ENCODE results near the gene PAGE4.

The PAGE4 gene

GRCh38 chrX:49829016-49829415, at the start of gene PAGE4:
TSS of gene PAGE4 (plus strand) at chrX:49829303. CDS start at chrX:49830429, 1,126 bp downstream.
- no peak for DNase-seq

- DNase-seq, result no peak
Measured at GRCh38 chrX:49784747-49785280, 44.3 kb upstream of the PAGE4 start.

- no peak for DNase-seq
Measured at GRCh38 chrX:49792376-49792775, 36.7 kb upstream of the PAGE4 start.

- DNase-seq, result no peak
Measured at GRCh38 chrX:49793686-49794085, 35.4 kb upstream of the PAGE4 start.

GRCh38 chrX:49799828-49800227, 29.3 kb upstream of the PAGE4 start:
- DNase-seq, result no peak

GRCh38 chrX:49809891-49810632, 19.0 kb upstream of the PAGE4 start:
- no peak for DNase-seq

GRCh38 chrX:49812177-49812576, 16.9 kb upstream of the PAGE4 start:
- no peak for DNase-seq

GRCh38 chrX:49816435-49816834, 12.7 kb upstream of the PAGE4 start:
- no peak for DNase-seq

GRCh38 chrX:49838374-49838773, 9.3 kb downstream of the PAGE4 start:
- peak in 1 of 2 experiments; percentile 2 for DNase-seq

GRCh38 chrX:49840679-49841078, 11.6 kb downstream of the PAGE4 start:
- peak; percentile 11 to 25 for DNase-seq

- DNase-seq, result no peak
Measured at GRCh38 chrX:49842621-49843020, 13.5 kb downstream of the PAGE4 start.

- no peak for DNase-seq
Measured at GRCh38 chrX:49844611-49845010, 15.5 kb downstream of the PAGE4 start.

GRCh38 chrX:49845701-49846403, 16.7 kb downstream of the PAGE4 start:
- DNase-seq, result no peak

- DNase-seq, result no peak
Measured at GRCh38 chrX:49846522-49846921, 17.4 kb downstream of the PAGE4 start.

- DNase-seq, result no peak
Measured at GRCh38 chrX:49848275-49848674, 19.2 kb downstream of the PAGE4 start.

GRCh38 chrX:49850028-49850427, 20.9 kb downstream of the PAGE4 start:
- DNase-seq, result no peak

- DNase-seq, result no peak
Measured at GRCh38 chrX:49853661-49854060, 24.6 kb downstream of the PAGE4 start.

- no peak for DNase-seq
Measured at GRCh38 chrX:49856819-49857218, 27.7 kb downstream of the PAGE4 start.

GRCh38 chrX:49858341-49858740, 29.2 kb downstream of the PAGE4 start:
- DNase-seq, result no peak

- DNase-seq, result no peak
Measured at GRCh38 chrX:49859491-49859890, 30.4 kb downstream of the PAGE4 start.

GRCh38 chrX:49860867-49861535, 31.9 kb downstream of the PAGE4 start:
- DNase-seq, result no peak

GRCh38 chrX:49862093-49862492, 33.0 kb downstream of the PAGE4 start:
- DNase-seq, result no peak

- DNase-seq, result no peak
Measured at GRCh38 chrX:49868739-49869138, 39.6 kb downstream of the PAGE4 start.

GRCh38 chrX:49876750-49877149, 47.6 kb downstream of the PAGE4 start:
- DNase-seq, result peak in 1 of 2 experiments; percentile 39

Data from cerebellar nuclear complex (tissue), 1 donor.